C4-2B (cell line): Measurements from ENCODE around the gene NEDD4.
"Not testable (repeated sequence)": the region's sequence is repeated elsewhere in the genome, so short reads cannot be mapped to it uniquely, and the experiment has no call there.

ENCODE experiments used
- H3K27ac ChIP-seq: fragments of 450-650 bp; 2 replicates; pipeline ENCODE4 v1.5.1; 2017
- CTCF ChIP-seq: fragments of 450-650 bp; conservative IDR thresholded peaks from 2 replicates; pipeline ENCODE4 v1.5.1; 2017; ENCODE audit warnings: mild to moderate bottlenecking
- ZFX ChIP-seq: fragments of 450-650 bp; IDR thresholded peaks from 2 replicates; pipeline ENCODE4 v1.6.1; 2017

The NEDD4 gene

GRCh38 chr15:56035166-56035565, 41.8 kb upstream of the NEDD4 start:
- TF ChIP-seq ZFX (no peak), CTCF (no peak)
- no peak overlapping the region for H3K27ac ChIP-seq

- no peak overlapping the region for H3K27ac ChIP-seq
- TF ChIP-seq CTCF = no peak
- no peak for TF ChIP-seq ZFX
These were observed 41.1 kb upstream of the NEDD4 start for GRCh38 chr15:56034514-56034913.

GRCh38 chr15:56032373-56032772, 39.0 kb upstream of the NEDD4 start:
- no peak overlapping the region for H3K27ac ChIP-seq
- TF ChIP-seq ZFX (no peak), CTCF (no peak)

- no peak overlapping the region for H3K27ac ChIP-seq
- TF ChIP-seq ZFX (no peak), CTCF (no peak)
These were observed 38.4 kb upstream of the NEDD4 start for GRCh38 chr15:56031836-56032235.

GRCh38 chr15:56031402-56031801, 38.0 kb upstream of the NEDD4 start:
- TF ChIP-seq CTCF (no peak), ZFX (no peak)
- H3K27ac ChIP-seq = no peak overlapping the region

GRCh38 chr15:56028430-56028829, 35.0 kb upstream of the NEDD4 start:
- TF ChIP-seq CTCF = no peak
- TF ChIP-seq ZFX = no peak
- H3K27ac ChIP-seq = no peak overlapping the region

- not testable (repeated sequence) for H3K27ac ChIP-seq
These were observed 29.7 kb upstream of the NEDD4 start for GRCh38 chr15:56023160-56023559.

GRCh38 chr15:56019819-56020486, 26.5 kb upstream of the NEDD4 start:
- TF ChIP-seq ZFX (no peak), CTCF (no peak)
- no peak overlapping the region for H3K27ac ChIP-seq
